Transverse colon (tissue), 4 donors: ENCODE results near the gene CCL11. TPM values are rescaled to one million over a fixed set of nuclear protein-coding genes. Genes with fewer than 3 reads are reported as not detected.

ENCODE experiments used
- DNase-seq: peaks from one replicate; pipeline ENCODE4 v3.0.0-alpha.2; 2019
- H3K27ac ChIP-seq, 4 donors: fragments of 200-600 bp; sonication (generic); 2 replicates each; pipeline ENCODE4 v1.5.1; 2016 to 2018; ENCODE audit warnings: inconsistent platforms in 4 of 4
- H3K27me3 ChIP-seq: fragments of 200-600 bp; sonication (generic); 2 replicates; pipeline ENCODE4 v1.5.1; 2017; ENCODE audit warnings: inconsistent platforms
- H3K36me3 ChIP-seq, 4 donors: fragments of 200-600 bp; sonication (generic); 2 replicates each; pipeline ENCODE4 v1.5.1; 2017 to 2019; ENCODE audit warnings: inconsistent platforms in 4 of 4
- H3K4me1 ChIP-seq, 4 donors: fragments of 200-600 bp; sonication (generic); 2 replicates each; pipeline ENCODE4 v1.5.1; 2017 to 2020; ENCODE audit warnings: inconsistent platforms in 4 of 4
- H3K4me3 ChIP-seq, 4 donors: fragments of 200-600 bp; sonication (generic); 1 replicate in 1 of 4; 2 replicates in 3 of 4; pipeline versions ENCODE4 v1.5.1 to v1.6.1; 2017 to 2019; ENCODE audit warnings: inconsistent platforms in 4 of 4
- H3K9me3 ChIP-seq, 2 donors: fragments of 200-600 bp; sonication (generic); 2 replicates each; pipeline ENCODE4 v1.5.1; 2017 to 2019; ENCODE audit warnings: inconsistent platforms in 2 of 2
- CTCF ChIP-seq, 5 experiments: fragments of 200-600 bp in 3 of 5; fragments of 450-650 bp in 2 of 5; sonication (generic) in 3 of 5; IDR thresholded peaks; 1 replicate in 2 of 5; 2 replicates in 3 of 5; pipeline ENCODE4 v1.5.1; 2016 to 2017; ENCODE audit warnings: antibody characterized with exemption in 5 of 5, inconsistent platforms in 3 of 5, mild to moderate bottlenecking in 2 of 5, moderate library complexity in 1 of 5
- EP300 ChIP-seq: sonication (generic); formaldehyde crosslinking; IDR thresholded peaks from one replicate; pipeline ENCODE4 v1.6.1; 2017; ENCODE audit warnings: antibody characterized with exemption, low read depth
- POLR2A ChIP-seq: fragments of 450-650 bp; IDR thresholded peaks from one replicate; pipeline ENCODE4 v1.6.1; 2016; ENCODE audit warnings: antibody characterized with exemption, mild to moderate bottlenecking, moderate library complexity
- POLR2AphosphoS5 ChIP-seq, 3 donors: sonication (generic); formaldehyde crosslinking; IDR thresholded peaks; one replicate each; pipeline ENCODE4 v1.6.1; 2016; ENCODE audit warnings: antibody characterized with exemption in 3 of 3
- WGBS, 2 donors: methylation state at CpG; one replicate each; pipeline ENCODE4 v1.1.5; 2018; ENCODE audit warnings: low coverage in 1 of 2; 5-methylcytosine and 5-hydroxymethylcytosine counted together
- in situ Hi-C, 4 donors: fragments of 200-750 bp; cut with MboI; loops; one replicate each; pipeline versions ENCODE4 v1.15.0 to v1.15.1; 2017; ENCODE audit warnings: low sequenced_read_pairs in 3 of 4, low pct_ligation_motif_present in 1 of 4, low pct_unique_long_range_greater_than_20kb in 1 of 4
- intact Hi-C: fragments of 100-400 bp; cut with DNase I; formaldehyde crosslinking; loops from one replicate; pipeline ENCODE4 v1.15.1; 2023; ENCODE audit warnings: low total_unique reads
- total RNA-seq, 4 donors: library from RNA; depleted of rRNA; stranded (reverse); fragments of >200 nt; gene quantifications; one replicate each; pipeline ENCODE4 v1.1.0, GENCODE V29; 2016

Gene CCL11
- total RNA-seq, 4 donors from 2014 or later, result 3.0 to 10.5 (median 5.8) TPM

GRCh38 chr17:34305061-34305460, 19.5 kb downstream of the CCL11 start:
- H3K4me3 ChIP-seq, result no peak overlapping the region
- intact Hi-C loops (loop anchor here (10.0 kb wide), 1 partner anchor 100 kb away; no protein-coding TSS in a partner anchor), in situ Hi-C loops (no loop called here)

GRCh38 chr17:34305606-34306005, 20.1 kb downstream of the CCL11 start:
- no peaks in the 10 kb centered on the region for H3K27me3 ChIP-seq
- in situ Hi-C loops (no loop called here), intact Hi-C loops (loop anchor here (10.0 kb wide), 1 partner anchor 101 kb away; no protein-coding TSS in a partner anchor)
- DNase-seq, result no peak
- H3K9me3 ChIP-seq, result no peaks in the 10 kb centered on the region
- no peaks in the 10 kb centered on the region for H3K36me3 ChIP-seq
- TF ChIP-seq POLR2AphosphoS5 (IDR thresholded peaks at IDR 0.05) (no peak), CTCF (IDR thresholded peaks at IDR 0.05) (no peak), POLR2A (no peak), EP300 (no peak)
- H3K27ac ChIP-seq, result no peak overlapping the region
- H3K4me3 ChIP-seq, result no peak overlapping the region
- peaks cover 0 to 19% (median 4%) of the 10 kb centered on the region in 4 donors for H3K4me1 ChIP-seq

More at GRCh38 chr17:34305061-34305460, 19.5 kb downstream of the CCL11 start:
- no peak for DNase-seq
- Histone ChIP-seq H3K9me3 (no peaks in the 10 kb centered on the region), H3K27ac (no peak overlapping the region), H3K27me3 (no peaks in the 10 kb centered on the region), H3K36me3 (no peaks in the 10 kb centered on the region), H3K4me1 (peaks cover 0 to 23% (median 5%) of the 10 kb centered on the region in 4 donors)
- no peak for TF ChIP-seq EP300
- TF ChIP-seq POLR2AphosphoS5 (IDR thresholded peaks at IDR 0.05), result no peak
- TF ChIP-seq CTCF (IDR thresholded peaks at IDR 0.05), result no peak
- TF ChIP-seq POLR2A, result no peak
- 89 to 100% methylated on average over 1 to 4 of the region's 4 CpGs for WGBS, 2 donors

GRCh38 chr17:34306466-34306865, 20.9 kb downstream of the CCL11 start:
- DNase-seq, result no peak

GRCh38 chr17:34307110-34307509, 21.6 kb downstream of the CCL11 start:
- TF ChIP-seq POLR2AphosphoS5 (IDR thresholded peaks at IDR 0.05) (no peak), EP300 (no peak), POLR2A (no peak), CTCF (IDR thresholded peaks at IDR 0.05) (no peak)
- H3K9me3 ChIP-seq, result no peaks in the 10 kb centered on the region
- H3K27me3 ChIP-seq, result no peaks in the 10 kb centered on the region
- WGBS, 2 donors, result 35% methylated on average over 3 of the region's 3 CpGs
- in situ Hi-C loops (no loop called here), intact Hi-C loops (loop anchor here (10.0 kb wide), 1 partner anchor 102 kb away; no protein-coding TSS in a partner anchor)
- H3K4me3 ChIP-seq, result no peak overlapping the region
- no peaks in the 10 kb centered on the region for H3K36me3 ChIP-seq
- H3K4me1 ChIP-seq, result peaks cover 0 to 13% (median 0%) of the 10 kb centered on the region in 4 donors
- peak overlapping the region in 2 of 4 donors; percentile 20 to 23 for H3K27ac ChIP-seq
- no peak for DNase-seq

More at GRCh38 chr17:34306466-34306865, 20.9 kb downstream of the CCL11 start:
- TF ChIP-seq POLR2A (no peak), POLR2AphosphoS5 (IDR thresholded peaks at IDR 0.05) (no peak), CTCF (IDR thresholded peaks at IDR 0.05) (peak in 3 of 5 experiments; percentile 12 to 20 (median 19)), EP300 (no peak)
- Histone ChIP-seq H3K27ac (peak overlapping the region in 1 of 4 donors; percentile 20), H3K36me3 (no peaks in the 10 kb centered on the region), H3K9me3 (no peaks in the 10 kb centered on the region), H3K4me3 (no peak overlapping the region), H3K4me1 (peaks cover 0 to 14% (median under 1%) of the 10 kb centered on the region in 4 donors), H3K27me3 (no peaks in the 10 kb centered on the region)
- in situ Hi-C loops (no loop called here), intact Hi-C loops (loop anchor here (10.0 kb wide), 1 partner anchor 102 kb away; no protein-coding TSS in a partner anchor)
- 47 to 61% methylated on average over 3 of the region's 3 CpGs for WGBS, 2 donors
